Left lung (tissue), 10 donors: ENCODE data around the gene TEX48. TPM values are rescaled to one million over a fixed set of nuclear protein-coding genes. Genes with fewer than 3 reads are reported as not detected.

Experiments used
- ATAC-seq: fragments of 200-7000 bp; cut with Tn5 transposase; one replicate; pipeline ENCODE4 v1.9.1; 2020; ENCODE audit warnings: moderate library complexity
- DNase-seq, 4 donors: peaks; one replicate each; pipeline ENCODE4 v3.0.0-alpha.2; 2013 to 2020
- H3K27ac ChIP-seq, 2 donors: fragments of 200-600 bp; sonication (generic) in 1 of 2; one replicate each; pipeline versions ENCODE4 v1.5.0 to v1.8.0; 2020 to 2021
- H3K27me3 ChIP-seq, 2 donors: fragments of 200-600 bp; sonication (generic) in 1 of 2; one replicate each; pipeline versions ENCODE4 v1.5.0 to v1.8.0; 2020 to 2021
- H3K36me3 ChIP-seq, 2 donors: fragments of 200-600 bp; sonication (generic) in 1 of 2; one replicate each; pipeline versions ENCODE4 v1.5.0 to v1.8.0; 2020 to 2021
- H3K4me1 ChIP-seq, 2 donors: fragments of 200-600 bp; one replicate each; pipeline ENCODE4 v1.8.0; 2021
- H3K4me3 ChIP-seq, 2 donors: fragments of 200-600 bp; sonication (generic) in 1 of 2; one replicate each; pipeline versions ENCODE4 v1.5.0 to v1.8.0; 2020 to 2021; ENCODE audit warnings: mild to moderate bottlenecking in 1 of 2
- H3K9me3 ChIP-seq, 2 donors: fragments of 200-600 bp; sonication (generic) in 1 of 2; one replicate each; pipeline versions ENCODE4 v1.5.0 to v1.8.0; 2020 to 2021
- intact Hi-C, 2 donors: fragments of 100-400 bp; cut with DNase I; formaldehyde crosslinking; loops; one replicate each; pipeline versions ENCODE4 v1.11.2 to v1.14.2; 2022
- polyA plus RNA-seq, 6 donors: library from polyadenylated mRNA; unstranded; fragments of 120-200 nt; gene quantifications; one replicate each; pipeline ENCODE4 v1.2.1, GENCODE V29; 2013; ENCODE audit not compliant: insufficient read length in 6 of 6
- total RNA-seq, 2 donors: library from RNA; stranded (reverse); fragmentation: NEBNext Ultra II Directional; extraction: Animal tissue kit (Norgen Biotek cat#: 25700); gene quantifications; one replicate each; pipeline ENCODE4 v1.2.1, GENCODE V29; 2021
- TF ChIP-seq, protein P1 (sequence below), 2 donors: fragments of 200-600 bp; sonication (generic) in 1 of 2; IDR thresholded peaks; one replicate each; pipeline versions ENCODE4 v1.5.0 to v1.8.0; 2021; ENCODE audit warnings: antibody characterized with exemption in 2 of 2
- donor health status: DM: no; HTN: yes; CAD: no.
- donor health status: DM: no; HTN: no; CAD: no.

Gene TEX48
- total and polyA plus RNA-seq, 8 donors, result 0.35 to 0.41 TPM; not detected in 6

DNA sequence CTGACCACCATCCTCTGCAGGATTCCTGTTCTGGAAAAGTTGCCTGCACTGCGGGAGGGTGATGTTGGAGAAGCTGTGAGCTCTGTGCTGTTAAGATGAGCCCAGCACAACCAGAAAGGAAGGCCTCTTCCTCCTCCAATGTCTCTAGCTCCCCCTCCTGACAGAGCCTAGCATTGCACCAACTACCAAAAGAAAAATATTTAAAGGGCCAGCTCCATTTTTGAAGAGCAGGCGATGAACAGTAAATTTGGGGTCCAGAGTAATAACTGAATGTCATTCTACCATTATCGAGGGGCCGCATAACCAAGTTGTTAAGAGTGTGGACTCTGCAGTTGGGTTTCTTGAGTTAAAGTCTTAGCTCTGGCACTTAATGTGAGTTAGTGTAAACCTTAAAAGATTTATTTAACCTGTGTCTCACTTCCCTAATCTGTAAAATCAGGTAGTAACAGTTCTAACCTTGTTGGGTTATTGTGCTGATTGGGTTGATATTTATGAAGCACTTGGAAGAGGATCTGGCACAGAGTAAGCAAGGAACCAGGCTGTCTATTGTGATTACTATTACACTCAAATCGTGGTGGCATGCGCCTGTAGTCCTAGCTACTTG, 28.3 kb downstream of the TEX48 start:
- TF ChIP-seq, protein P1, sequence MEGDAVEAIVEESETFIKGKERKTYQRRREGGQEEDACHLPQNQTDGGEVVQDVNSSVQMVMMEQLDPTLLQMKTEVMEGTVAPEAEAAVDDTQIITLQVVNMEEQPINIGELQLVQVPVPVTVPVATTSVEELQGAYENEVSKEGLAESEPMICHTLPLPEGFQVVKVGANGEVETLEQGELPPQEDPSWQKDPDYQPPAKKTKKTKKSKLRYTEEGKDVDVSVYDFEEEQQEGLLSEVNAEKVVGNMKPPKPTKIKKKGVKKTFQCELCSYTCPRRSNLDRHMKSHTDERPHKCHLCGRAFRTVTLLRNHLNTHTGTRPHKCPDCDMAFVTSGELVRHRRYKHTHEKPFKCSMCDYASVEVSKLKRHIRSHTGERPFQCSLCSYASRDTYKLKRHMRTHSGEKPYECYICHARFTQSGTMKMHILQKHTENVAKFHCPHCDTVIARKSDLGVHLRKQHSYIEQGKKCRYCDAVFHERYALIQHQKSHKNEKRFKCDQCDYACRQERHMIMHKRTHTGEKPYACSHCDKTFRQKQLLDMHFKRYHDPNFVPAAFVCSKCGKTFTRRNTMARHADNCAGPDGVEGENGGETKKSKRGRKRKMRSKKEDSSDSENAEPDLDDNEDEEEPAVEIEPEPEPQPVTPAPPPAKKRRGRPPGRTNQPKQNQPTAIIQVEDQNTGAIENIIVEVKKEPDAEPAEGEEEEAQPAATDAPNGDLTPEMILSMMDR (IDR thresholded peaks at IDR 0.05), result peak; percentile 78 to 83
- H3K9me3 ChIP-seq, result no peaks in the 10 kb centered on the region
- no peaks in the 10 kb centered on the region for H3K27me3 ChIP-seq
- DNase-seq (peak in 3 of 4 donors; percentile 42 to 76 (median 58)), ATAC-seq (peak; percentile 98)
- no peak overlapping the region for H3K4me3 ChIP-seq
- H3K36me3 ChIP-seq, result no peaks in the 10 kb centered on the region
- intact Hi-C loops, result loop anchor here in 1 of 2 donors (10.0 kb wide), 1 partner anchor 249 kb away; no protein-coding TSS in a partner anchor
- H3K4me1 ChIP-seq, result peaks cover 0 to 4% of the 10 kb centered on the region in 2 donors
- no peak overlapping the region for H3K27ac ChIP-seq

DNA sequence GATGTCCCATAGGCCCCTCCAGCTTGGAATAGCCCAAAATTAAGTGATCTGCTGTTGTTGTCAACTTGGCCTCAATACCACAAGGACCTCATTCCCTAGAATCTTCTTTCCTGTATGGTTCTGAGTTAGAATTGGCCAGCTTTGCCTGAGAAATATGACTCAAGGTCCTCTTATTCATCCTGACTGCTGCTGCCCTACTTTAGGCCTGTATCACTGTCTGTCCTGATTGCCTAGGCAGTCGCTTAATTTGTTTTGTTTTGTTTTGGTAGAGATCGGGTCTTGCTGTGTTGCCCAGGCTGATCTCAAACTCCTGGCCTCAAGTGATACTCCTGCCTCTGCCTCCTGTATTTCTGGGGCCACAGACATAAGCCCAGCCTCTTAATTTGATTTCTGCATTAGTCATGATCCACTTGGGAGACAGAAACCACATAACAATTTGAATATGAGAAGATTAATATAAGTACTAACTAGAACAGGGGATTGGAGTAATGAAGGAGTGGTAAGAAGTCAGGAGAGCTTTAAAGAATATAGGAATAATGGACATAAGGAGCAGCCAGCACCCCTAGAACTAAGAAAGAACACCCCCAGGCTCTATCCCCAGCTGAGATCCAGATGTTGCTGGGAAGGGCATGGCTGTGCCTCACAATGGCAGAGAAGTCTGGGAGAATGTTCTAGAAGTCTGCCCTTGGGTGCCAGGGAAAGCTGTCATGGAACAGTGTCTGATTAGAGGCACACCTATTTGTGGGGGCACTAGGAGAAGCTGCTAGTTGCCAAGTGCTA, 29.0 kb downstream of the TEX48 start:
- TF ChIP-seq, protein P1 (IDR thresholded peaks at IDR 0.05), result no peak
- DNase-seq (no peak), ATAC-seq (peak; percentile 12)
- intact Hi-C loops, result loop anchor here in 1 of 2 donors (10.0 kb wide), 1 partner anchor 248 kb away; no protein-coding TSS in a partner anchor
- Histone ChIP-seq H3K27ac (no peak overlapping the region), H3K27me3 (no peaks in the 10 kb centered on the region), H3K4me1 (peaks cover 0 to 4% of the 10 kb centered on the region in 2 donors), H3K4me3 (no peak overlapping the region), H3K36me3 (no peaks in the 10 kb centered on the region), H3K9me3 (no peaks in the 10 kb centered on the region)

DNA sequence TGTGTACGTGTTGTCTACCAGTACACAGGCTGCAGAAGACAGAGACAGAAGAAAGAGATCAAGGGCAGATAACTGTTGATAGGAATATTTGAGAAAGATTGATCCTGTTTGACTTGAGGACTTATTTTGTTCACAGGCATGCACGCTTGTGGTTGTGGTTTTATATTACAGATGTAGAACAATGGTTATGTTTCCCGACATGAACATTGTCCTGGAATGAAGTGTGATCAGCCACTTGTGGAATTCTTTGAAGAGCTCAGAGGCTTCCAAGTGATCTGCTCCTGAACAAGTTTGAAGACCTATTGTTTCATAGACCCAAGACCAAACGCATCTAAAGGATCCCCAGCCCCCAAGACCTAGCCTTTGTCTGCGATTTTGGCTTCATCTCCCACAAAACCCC, 38.1 kb downstream of the TEX48 start:
- Histone ChIP-seq H3K27me3 (no peaks in the 10 kb centered on the region), H3K4me1 (peaks cover 0 to 3% of the 10 kb centered on the region in 2 donors), H3K36me3 (peaks cover 0 to 44% of the 10 kb centered on the region in 2 donors), H3K4me3 (no peak overlapping the region), H3K9me3 (no peaks in the 10 kb centered on the region), H3K27ac (no peak overlapping the region)
- intact Hi-C loops, result no loop called here
- DNase-seq (no peak), ATAC-seq (no peak)
- TF ChIP-seq, protein P1 (IDR thresholded peaks at IDR 0.05), result no peak

DNA sequence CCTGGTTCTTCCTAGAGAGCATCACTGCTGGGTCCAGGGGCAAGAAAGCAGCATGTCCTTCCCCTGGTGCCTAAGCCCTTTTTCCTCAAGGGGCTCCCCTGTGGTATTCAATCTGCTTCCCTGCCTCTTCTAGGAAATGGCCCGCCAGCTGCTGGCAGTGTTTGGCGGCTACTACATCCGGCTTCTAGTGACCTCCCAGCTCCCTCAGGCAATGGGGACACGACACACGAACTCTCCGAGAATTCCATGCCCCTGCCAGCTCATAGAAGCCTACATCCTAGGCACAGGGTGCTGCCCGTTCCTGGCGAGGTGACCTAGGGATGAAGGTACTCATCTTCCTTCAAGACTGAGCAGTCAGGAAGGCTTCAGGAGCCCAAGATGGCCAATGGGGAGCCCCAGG, 39.0 kb downstream of the TEX48 start:
- no peak for DNase-seq
- H3K36me3 ChIP-seq, result peaks cover 0 to 50% of the 10 kb centered on the region in 2 donors
- H3K9me3 ChIP-seq, result no peaks in the 10 kb centered on the region
- intact Hi-C loops, result no loop called here
- peaks cover 0 to 3% of the 10 kb centered on the region in 2 donors for H3K4me1 ChIP-seq
- H3K27ac ChIP-seq, result no peak overlapping the region
- no peak overlapping the region for H3K4me3 ChIP-seq
- H3K27me3 ChIP-seq, result no peaks in the 10 kb centered on the region
- no peak for ATAC-seq
- TF ChIP-seq, protein P1 (IDR thresholded peaks at IDR 0.05), result no peak

DNA sequence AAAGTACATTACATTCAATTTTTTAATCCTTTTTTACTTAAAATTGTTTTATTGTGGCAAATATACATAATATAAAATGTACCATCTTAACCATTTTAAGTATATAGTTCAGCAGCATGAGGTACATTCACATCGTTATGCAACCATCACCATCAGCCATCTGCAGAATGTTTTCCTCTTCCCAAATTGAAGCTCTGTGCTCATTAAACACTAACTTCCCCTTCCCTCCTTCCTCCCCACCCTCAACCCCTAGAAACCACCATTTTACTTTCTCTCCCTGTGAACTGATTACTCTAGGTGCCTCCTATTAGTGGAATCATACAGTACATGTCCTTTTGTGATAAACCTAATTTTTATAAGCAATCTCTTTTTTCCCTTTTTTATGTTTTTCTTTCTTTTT, 40.0 kb downstream of the TEX48 start:
- Histone ChIP-seq H3K4me1 (peaks cover 0 to 3% of the 10 kb centered on the region in 2 donors), H3K27ac (no peak overlapping the region), H3K9me3 (no peaks in the 10 kb centered on the region), H3K27me3 (no peaks in the 10 kb centered on the region), H3K36me3 (peaks cover 0 to 61% of the 10 kb centered on the region in 2 donors), H3K4me3 (no peak overlapping the region)
- peak; percentile 38 for ATAC-seq
- intact Hi-C loops, result no loop called here
- no peak for DNase-seq
- TF ChIP-seq, protein P1 (IDR thresholded peaks at IDR 0.05), result no peak
